Neural cell (in vitro differentiated cells): Measurements from ENCODE around the gene PDE11A. TPM values are rescaled to one million over a fixed set of nuclear protein-coding genes. Genes with fewer than 3 reads are reported as not detected.

Experiments used
- H2AFZ ChIP-seq: fragments of 200-600, 300-800 bp; sonication (generic), shearing (Covaris generic); 2 replicates; pipeline ENCODE4 v1.6.0; 2014; ENCODE audit warnings: low read depth, mild to moderate bottlenecking, antibody characterized with exemption, low read length, moderate library complexity
- H3F3A ChIP-seq: fragments of 200-600 bp; shearing (Covaris generic); 2 replicates; pipeline ENCODE4 v1.6.1; 2016; ENCODE audit warnings: mild to moderate bottlenecking, moderate library complexity, mixed read lengths, antibody characterized with exemption, low read length; ENCODE audit not compliant: insufficient read depth, poor library complexity, severe bottlenecking
- H3K27ac ChIP-seq: fragments of 200-600, 300-800 bp; sonication (generic), shearing (Covaris generic); 2 replicates; pipeline ENCODE4 v1.5.1; 2014; ENCODE audit warnings: mild to moderate bottlenecking, low read length, moderate library complexity
- H3K27me3 ChIP-seq: fragments of 300-800, 200-600 bp; sonication (generic), shearing (Covaris generic); 2 replicates; pipeline ENCODE4 v1.6.0; 2014; ENCODE audit warnings: mild to moderate bottlenecking, low read depth, low read length, moderate library complexity; ENCODE audit not compliant: insufficient read depth
- H3K36me3 ChIP-seq: fragments of 300-800, 200-600 bp; sonication (generic), shearing (Covaris generic); 2 replicates; pipeline ENCODE4 v1.5.1; 2014; ENCODE audit warnings: mild to moderate bottlenecking, antibody characterized with exemption, low read length, moderate library complexity; ENCODE audit not compliant: insufficient read depth
- H3K4me2 ChIP-seq: fragments of 300-800, 200-600 bp; sonication (generic), shearing (Covaris generic); 2 replicates; pipeline ENCODE4 v1.6.0; 2014; ENCODE audit warnings: mild to moderate bottlenecking, low read length
- H3K4me3 ChIP-seq: fragments of 300-800, 200-600 bp; sonication (generic), shearing (Covaris generic); 2 replicates; pipeline ENCODE4 v1.5.1; 2014; ENCODE audit warnings: mild to moderate bottlenecking, low read length, moderate library complexity
- H3K79me2 ChIP-seq: fragments of 200-600 bp; shearing (Covaris generic); replicated peaks from 2 replicates; pipeline ENCODE4 v1.6.0; 2014; ENCODE audit warnings: mild to moderate bottlenecking, low read length, moderate library complexity; ENCODE audit not compliant: insufficient read depth
- H3K9ac ChIP-seq: fragments of 300-800, 200-600 bp; sonication (generic), shearing (Covaris generic); 2 replicates; pipeline ENCODE4 v1.6.1; 2016; ENCODE audit warnings: mild to moderate bottlenecking, low read length, mixed read lengths
- H3K9me2 ChIP-seq: fragments of 200-600 bp; shearing (Covaris generic); 2 replicates; pipeline ENCODE4 v1.6.1; 2016; ENCODE audit warnings: mild to moderate bottlenecking, low read length, mixed read lengths; ENCODE audit not compliant: insufficient read depth
- H3K9me3 ChIP-seq: fragments of 200-600, 300-800 bp; sonication (generic), shearing (Covaris generic); 2 replicates; pipeline ENCODE4 v1.6.1; 2016; ENCODE audit warnings: mild to moderate bottlenecking, mixed run types, low read length, moderate library complexity, mixed read lengths
- H4K20me1 ChIP-seq: fragments of 200-600 bp; shearing (Covaris generic); 2 replicates; pipeline ENCODE4 v1.6.1; 2016; ENCODE audit warnings: mild to moderate bottlenecking, mixed run types; ENCODE audit not compliant: insufficient read depth
- EP300 ChIP-seq: fragments of 450-650 bp; conservative IDR thresholded peaks from 2 replicates; pipeline ENCODE4 v1.6.1; 2014; ENCODE audit warnings: antibody characterized with exemption, mild to moderate bottlenecking, moderate library complexity; ENCODE audit not compliant: poor library complexity, severe bottlenecking
- EZH2 ChIP-seq: fragments of 200-600, 300-800 bp; shearing (Covaris generic), sonication (generic); IDR thresholded peaks from 2 replicates; pipeline ENCODE4 v1.6.1; 2014; ENCODE audit warnings: antibody characterized with exemption, low read length, borderline replicate concordance, mild to moderate bottlenecking; ENCODE audit not compliant: insufficient read depth, poor library complexity, severe bottlenecking
- MXI1 ChIP-seq: fragments of 450-650 bp; conservative IDR thresholded peaks from 2 replicates; pipeline ENCODE4 v1.6.1; 2014; ENCODE audit warnings: antibody characterized with exemption, mild to moderate bottlenecking; ENCODE audit not compliant: poor library complexity, severe bottlenecking
- POLR2AphosphoS5 ChIP-seq: IDR thresholded peaks from 2 replicates; pipeline ENCODE4 v1.6.1; 2012
- RAD21 ChIP-seq: fragments of 450-650 bp; conservative IDR thresholded peaks from 2 replicates; pipeline ENCODE4 v1.6.1; 2014; ENCODE audit warnings: antibody characterized with exemption, mild to moderate bottlenecking, moderate library complexity
- SMC3 ChIP-seq: fragments of 450-650 bp; conservative IDR thresholded peaks from 2 replicates; pipeline ENCODE4 v1.6.1; 2014; ENCODE audit warnings: antibody characterized with exemption, mild to moderate bottlenecking, moderate library complexity; ENCODE audit not compliant: poor library complexity
- TAF1 ChIP-seq: IDR thresholded peaks from 2 replicates; pipeline ENCODE4 v1.6.1; 2012; ENCODE audit warnings: low read depth
- polyA plus RNA-seq: library from polyadenylated mRNA; depleted of rRNA; stranded (reverse); fragments of >200 nt; gene quantifications from 2 replicates; pipeline ENCODE4 v1.2.3, GENCODE V29; 2014
- TF ChIP-seq, protein P1 (sequence below): IDR thresholded peaks from 2 replicates; pipeline ENCODE4 v1.6.1; 2012; ENCODE audit warnings: borderline replicate concordance
- TF ChIP-seq, protein P2 (sequence below): fragments of 450-650 bp; IDR thresholded peaks from 2 replicates; pipeline ENCODE4 v1.5.1; 2014; ENCODE audit warnings: antibody characterized with exemption, mild to moderate bottlenecking, moderate library complexity; ENCODE audit not compliant: poor library complexity, severe bottlenecking

PDE11A gene
- polyA plus RNA-seq, 1 donor from 2014 or later, result 0.89 TPM

DNA sequence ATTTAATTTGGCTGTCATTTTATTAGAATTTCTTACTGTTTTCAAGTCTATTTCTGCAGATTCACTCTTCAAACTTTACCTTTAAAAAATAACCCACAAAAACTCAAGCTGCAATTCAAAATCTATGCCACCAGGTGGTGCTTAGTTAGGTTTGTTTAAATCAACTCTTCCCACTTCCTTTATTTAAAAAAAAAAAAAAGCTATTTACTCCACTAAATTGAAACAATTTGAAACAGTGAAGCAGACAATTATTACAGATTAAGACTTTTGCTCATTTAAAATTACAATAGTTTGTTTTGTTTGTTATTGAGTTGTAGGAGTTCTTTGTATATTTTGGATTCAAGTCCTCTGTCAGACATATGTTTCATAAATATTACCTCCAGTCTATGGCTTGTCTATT lies 300.0 kb downstream of the PDE11A start:
- H3K4me2 ChIP-seq, result no peak overlapping the region
- no peak overlapping the region for H3K4me3 ChIP-seq
- H3K36me3 ChIP-seq, result no peaks in the 10 kb centered on the region
- H3K27me3 ChIP-seq, result no peaks in the 10 kb centered on the region
- H3K9me2 ChIP-seq, result no peaks in the 10 kb centered on the region
- H2AFZ ChIP-seq, result no peak overlapping the region
- TF ChIP-seq, protein P1, sequence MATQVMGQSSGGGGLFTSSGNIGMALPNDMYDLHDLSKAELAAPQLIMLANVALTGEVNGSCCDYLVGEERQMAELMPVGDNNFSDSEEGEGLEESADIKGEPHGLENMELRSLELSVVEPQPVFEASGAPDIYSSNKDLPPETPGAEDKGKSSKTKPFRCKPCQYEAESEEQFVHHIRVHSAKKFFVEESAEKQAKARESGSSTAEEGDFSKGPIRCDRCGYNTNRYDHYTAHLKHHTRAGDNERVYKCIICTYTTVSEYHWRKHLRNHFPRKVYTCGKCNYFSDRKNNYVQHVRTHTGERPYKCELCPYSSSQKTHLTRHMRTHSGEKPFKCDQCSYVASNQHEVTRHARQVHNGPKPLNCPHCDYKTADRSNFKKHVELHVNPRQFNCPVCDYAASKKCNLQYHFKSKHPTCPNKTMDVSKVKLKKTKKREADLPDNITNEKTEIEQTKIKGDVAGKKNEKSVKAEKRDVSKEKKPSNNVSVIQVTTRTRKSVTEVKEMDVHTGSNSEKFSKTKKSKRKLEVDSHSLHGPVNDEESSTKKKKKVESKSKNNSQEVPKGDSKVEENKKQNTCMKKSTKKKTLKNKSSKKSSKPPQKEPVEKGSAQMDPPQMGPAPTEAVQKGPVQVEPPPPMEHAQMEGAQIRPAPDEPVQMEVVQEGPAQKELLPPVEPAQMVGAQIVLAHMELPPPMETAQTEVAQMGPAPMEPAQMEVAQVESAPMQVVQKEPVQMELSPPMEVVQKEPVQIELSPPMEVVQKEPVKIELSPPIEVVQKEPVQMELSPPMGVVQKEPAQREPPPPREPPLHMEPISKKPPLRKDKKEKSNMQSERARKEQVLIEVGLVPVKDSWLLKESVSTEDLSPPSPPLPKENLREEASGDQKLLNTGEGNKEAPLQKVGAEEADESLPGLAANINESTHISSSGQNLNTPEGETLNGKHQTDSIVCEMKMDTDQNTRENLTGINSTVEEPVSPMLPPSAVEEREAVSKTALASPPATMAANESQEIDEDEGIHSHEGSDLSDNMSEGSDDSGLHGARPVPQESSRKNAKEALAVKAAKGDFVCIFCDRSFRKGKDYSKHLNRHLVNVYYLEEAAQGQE, result no peak
- TF ChIP-seq, protein P2, sequence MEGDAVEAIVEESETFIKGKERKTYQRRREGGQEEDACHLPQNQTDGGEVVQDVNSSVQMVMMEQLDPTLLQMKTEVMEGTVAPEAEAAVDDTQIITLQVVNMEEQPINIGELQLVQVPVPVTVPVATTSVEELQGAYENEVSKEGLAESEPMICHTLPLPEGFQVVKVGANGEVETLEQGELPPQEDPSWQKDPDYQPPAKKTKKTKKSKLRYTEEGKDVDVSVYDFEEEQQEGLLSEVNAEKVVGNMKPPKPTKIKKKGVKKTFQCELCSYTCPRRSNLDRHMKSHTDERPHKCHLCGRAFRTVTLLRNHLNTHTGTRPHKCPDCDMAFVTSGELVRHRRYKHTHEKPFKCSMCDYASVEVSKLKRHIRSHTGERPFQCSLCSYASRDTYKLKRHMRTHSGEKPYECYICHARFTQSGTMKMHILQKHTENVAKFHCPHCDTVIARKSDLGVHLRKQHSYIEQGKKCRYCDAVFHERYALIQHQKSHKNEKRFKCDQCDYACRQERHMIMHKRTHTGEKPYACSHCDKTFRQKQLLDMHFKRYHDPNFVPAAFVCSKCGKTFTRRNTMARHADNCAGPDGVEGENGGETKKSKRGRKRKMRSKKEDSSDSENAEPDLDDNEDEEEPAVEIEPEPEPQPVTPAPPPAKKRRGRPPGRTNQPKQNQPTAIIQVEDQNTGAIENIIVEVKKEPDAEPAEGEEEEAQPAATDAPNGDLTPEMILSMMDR, result peak; percentile 60
- TF ChIP-seq SMC3, result peak; percentile 64
- peak; percentile 51 for TF ChIP-seq RAD21
- TF ChIP-seq TAF1, result no peak
- TF ChIP-seq EZH2, result no peak
- TF ChIP-seq POLR2AphosphoS5, result no peak
- no peak for TF ChIP-seq EP300
- no peak for TF ChIP-seq MXI1
- no peaks in the 10 kb centered on the region for H3F3A ChIP-seq
- H4K20me1 ChIP-seq, result no peaks in the 10 kb centered on the region
- no peaks in the 10 kb centered on the region for H3K79me2 ChIP-seq
- H3K9me3 ChIP-seq, result no peaks in the 10 kb centered on the region
- H3K27ac ChIP-seq, result no peak overlapping the region
- no peak overlapping the region for H3K9ac ChIP-seq

DNA sequence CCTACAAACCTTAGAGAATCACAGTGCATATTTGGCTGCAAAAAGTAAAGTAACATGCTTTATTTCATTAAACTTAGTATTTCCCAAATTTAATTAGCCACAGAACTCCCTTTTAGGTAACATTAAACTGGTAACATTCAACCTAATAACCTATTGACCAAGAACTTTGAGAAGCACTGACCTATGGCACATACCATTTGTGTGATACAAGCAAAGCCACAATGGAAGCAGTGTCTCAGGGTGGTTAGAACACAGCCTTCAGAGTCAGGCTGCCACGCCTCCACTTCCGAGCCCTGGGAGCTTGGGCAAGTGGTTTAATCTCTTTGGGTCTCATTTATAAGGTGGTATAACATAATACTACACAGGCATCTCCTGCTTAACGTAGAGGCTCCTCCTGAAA lies 301.4 kb downstream of the PDE11A start:
- no peak overlapping the region for H3K9ac ChIP-seq
- no peaks in the 10 kb centered on the region for H3K36me3 ChIP-seq
- H2AFZ ChIP-seq, result no peak overlapping the region
- no peak overlapping the region for H3K4me3 ChIP-seq
- H3K27me3 ChIP-seq, result no peaks in the 10 kb centered on the region
- H4K20me1 ChIP-seq, result no peaks in the 10 kb centered on the region
- no peaks in the 10 kb centered on the region for H3K9me2 ChIP-seq
- H3K4me2 ChIP-seq, result no peak overlapping the region
- H3K9me3 ChIP-seq, result no peaks in the 10 kb centered on the region
- no peaks in the 10 kb centered on the region for H3F3A ChIP-seq
- TF ChIP-seq RAD21, result no peak
- TF ChIP-seq, protein P2, result no peak
- TF ChIP-seq SMC3, result no peak
- TF ChIP-seq, protein P1, result no peak
- no peak for TF ChIP-seq EZH2
- no peak for TF ChIP-seq POLR2AphosphoS5
- no peak for TF ChIP-seq TAF1
- no peak for TF ChIP-seq EP300
- TF ChIP-seq MXI1, result no peak
- no peak overlapping the region for H3K27ac ChIP-seq
- H3K79me2 ChIP-seq, result no peaks in the 10 kb centered on the region
